ENCODE measurements around the gene SART1.

The SART1 gene

DNA sequence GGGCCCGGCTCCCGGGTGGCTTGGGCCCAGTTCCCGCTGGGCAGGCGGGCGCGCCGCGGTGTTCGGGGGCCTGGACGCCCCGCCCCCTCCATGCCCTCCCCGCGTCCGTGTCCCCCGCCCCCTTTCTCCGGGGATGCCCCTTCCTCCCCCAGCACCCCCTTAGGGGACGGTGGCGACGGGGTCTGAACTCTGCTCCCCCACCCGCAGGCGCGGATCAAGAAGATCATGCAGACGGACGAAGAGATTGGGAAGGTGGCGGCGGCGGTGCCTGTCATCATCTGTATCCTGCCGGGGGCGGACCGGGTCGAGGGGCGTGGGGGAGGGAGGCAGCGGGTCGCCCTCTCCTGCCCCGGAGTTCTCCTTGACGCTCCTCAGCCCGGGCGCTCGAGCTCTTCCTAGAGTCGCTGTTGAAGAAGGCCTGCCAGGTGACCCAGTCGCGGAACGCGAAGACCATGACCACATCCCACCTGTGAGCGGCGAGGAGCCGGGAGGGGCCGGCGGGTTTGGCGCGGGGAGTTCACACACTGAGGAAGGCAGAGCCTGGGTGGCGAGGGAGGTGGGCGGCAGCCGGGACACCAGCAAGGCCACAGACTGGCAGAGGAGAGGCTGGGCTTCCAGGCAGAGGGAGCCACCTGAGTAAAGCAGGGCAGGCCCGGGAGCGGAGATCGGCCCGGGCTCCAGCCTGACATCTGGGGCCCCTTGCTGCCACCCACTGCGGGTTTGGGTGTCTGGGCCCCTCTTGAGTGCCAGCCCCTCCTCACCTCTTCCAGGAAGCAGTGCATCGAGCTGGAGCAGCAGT lies 41.8 kb upstream of the SART1 start:
- H3K9me3 ChIP-seq (ENCODE audit: severe bottlenecking), result no peaks in the 10 kb centered on the region
- H3K27me3 ChIP-seq (ENCODE audit: insufficient read depth, low read depth, severe bottlenecking), result no peaks in the 10 kb centered on the region
- H3K27ac ChIP-seq, result peak overlapping the region; percentile 74
- H3K4me3 ChIP-seq (ENCODE audit: low read depth, low read length), result peak overlapping the region; percentile 56
- TF ChIP-seq, protein P1, sequence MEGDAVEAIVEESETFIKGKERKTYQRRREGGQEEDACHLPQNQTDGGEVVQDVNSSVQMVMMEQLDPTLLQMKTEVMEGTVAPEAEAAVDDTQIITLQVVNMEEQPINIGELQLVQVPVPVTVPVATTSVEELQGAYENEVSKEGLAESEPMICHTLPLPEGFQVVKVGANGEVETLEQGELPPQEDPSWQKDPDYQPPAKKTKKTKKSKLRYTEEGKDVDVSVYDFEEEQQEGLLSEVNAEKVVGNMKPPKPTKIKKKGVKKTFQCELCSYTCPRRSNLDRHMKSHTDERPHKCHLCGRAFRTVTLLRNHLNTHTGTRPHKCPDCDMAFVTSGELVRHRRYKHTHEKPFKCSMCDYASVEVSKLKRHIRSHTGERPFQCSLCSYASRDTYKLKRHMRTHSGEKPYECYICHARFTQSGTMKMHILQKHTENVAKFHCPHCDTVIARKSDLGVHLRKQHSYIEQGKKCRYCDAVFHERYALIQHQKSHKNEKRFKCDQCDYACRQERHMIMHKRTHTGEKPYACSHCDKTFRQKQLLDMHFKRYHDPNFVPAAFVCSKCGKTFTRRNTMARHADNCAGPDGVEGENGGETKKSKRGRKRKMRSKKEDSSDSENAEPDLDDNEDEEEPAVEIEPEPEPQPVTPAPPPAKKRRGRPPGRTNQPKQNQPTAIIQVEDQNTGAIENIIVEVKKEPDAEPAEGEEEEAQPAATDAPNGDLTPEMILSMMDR (IDR thresholded peaks at IDR 0.05; ENCODE audit: low read depth, low read length), result no peak
- DNase-seq, result peak; percentile 57
- peaks cover 17% of the 10 kb centered on the region for H3K36me3 ChIP-seq

DNA sequence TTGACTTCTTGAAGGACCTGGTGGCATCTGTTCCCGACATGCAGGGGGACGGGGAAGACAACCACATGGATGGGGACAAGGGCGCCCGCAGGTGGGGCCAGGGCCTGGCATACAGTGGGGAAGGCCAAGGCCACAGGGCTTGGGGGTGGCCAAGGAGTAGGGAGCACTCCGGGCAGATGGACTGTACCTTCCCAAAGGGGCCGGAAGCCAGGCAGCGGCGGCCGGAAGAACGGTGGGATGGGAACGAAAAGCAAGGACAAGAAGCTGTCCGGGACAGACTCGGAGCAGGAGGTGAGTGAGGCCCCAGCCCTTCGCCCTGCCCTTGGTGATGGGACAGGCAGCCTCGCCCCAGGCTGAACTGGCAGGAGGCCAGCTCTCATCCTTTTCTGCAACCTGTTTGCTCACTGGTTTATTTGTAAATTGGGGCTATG lies 41.1 kb upstream of the SART1 start:
- Histone ChIP-seq H3K9me3 (ENCODE audit: severe bottlenecking) (no peaks in the 10 kb centered on the region), H3K36me3 (peaks cover 17% of the 10 kb centered on the region), H3K27ac (no peak overlapping the region), H3K27me3 (ENCODE audit: insufficient read depth, low read depth, severe bottlenecking) (no peaks in the 10 kb centered on the region), H3K4me3 (ENCODE audit: low read depth, low read length) (peak overlapping the region; percentile 56)
- TF ChIP-seq, protein P1 (IDR thresholded peaks at IDR 0.05; ENCODE audit: low read depth, low read length), result no peak
- no peak for DNase-seq

DNA sequence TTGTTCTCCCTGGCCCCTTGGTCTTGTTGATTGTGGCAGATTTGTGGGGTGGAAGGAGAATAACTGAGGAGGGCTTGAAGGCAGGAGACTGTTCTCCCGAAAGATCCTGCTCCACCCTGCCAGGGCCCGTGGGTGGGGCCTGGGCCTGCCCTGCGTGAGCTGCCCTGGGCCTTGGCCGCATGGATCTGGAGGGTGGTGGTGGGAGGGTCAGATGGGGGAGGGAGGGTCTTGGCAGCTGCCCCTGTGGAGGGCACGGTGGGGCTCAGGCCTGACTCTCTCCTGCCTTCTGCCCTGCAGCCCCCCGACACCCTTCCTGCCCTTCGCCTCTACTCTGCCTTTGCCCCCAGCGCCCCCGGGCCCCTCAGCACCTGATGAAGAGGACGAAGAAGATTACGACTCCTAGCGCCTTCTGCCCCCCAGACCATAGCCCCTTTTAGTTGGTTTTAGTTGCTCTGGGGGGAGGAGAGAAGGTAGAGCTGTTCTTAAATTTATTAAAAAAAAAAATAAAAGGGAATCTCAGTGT lies 40.4 kb upstream of the SART1 start:
- no peak overlapping the region for H3K27ac ChIP-seq
- no peak for DNase-seq

DNA sequence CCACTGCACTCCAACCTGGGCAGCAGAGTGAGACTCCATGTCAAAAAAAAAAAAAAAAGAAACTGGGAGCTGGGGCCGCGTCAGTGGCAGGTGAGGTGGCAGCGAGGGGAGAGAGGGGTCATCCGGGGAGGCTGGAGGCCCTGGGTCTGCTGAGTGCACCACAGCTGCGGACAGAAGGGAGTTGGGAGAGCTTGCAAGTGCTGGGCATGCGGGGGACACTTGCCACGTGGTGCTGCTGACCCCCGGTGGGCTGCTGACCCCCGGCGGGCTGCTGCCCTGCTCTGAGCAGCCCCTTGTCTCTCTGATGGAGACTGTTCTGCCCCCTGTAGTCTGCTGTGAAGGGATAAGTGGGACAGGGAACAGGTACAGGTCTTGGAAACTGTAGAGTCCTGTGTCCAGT lies 39.7 kb upstream of the SART1 start:
- Histone ChIP-seq H3K36me3 (peaks cover 17% of the 10 kb centered on the region), H3K27ac (no peak overlapping the region), H3K9me3 (ENCODE audit: severe bottlenecking) (no peaks in the 10 kb centered on the region), H3K27me3 (ENCODE audit: insufficient read depth, low read depth, severe bottlenecking) (no peaks in the 10 kb centered on the region), H3K4me3 (ENCODE audit: low read depth, low read length) (no peak overlapping the region)
- TF ChIP-seq, protein P1 (IDR thresholded peaks at IDR 0.05; ENCODE audit: low read depth, low read length), result no peak
- DNase-seq, result no peak

More for the DNA sequence above, 40.4 kb upstream of the SART1 start:
- TF ChIP-seq, protein P1 (IDR thresholded peaks at IDR 0.05; ENCODE audit: low read depth, low read length), result no peak
- H3K27me3 ChIP-seq (ENCODE audit: insufficient read depth, low read depth, severe bottlenecking), result no peaks in the 10 kb centered on the region
- peaks cover 17% of the 10 kb centered on the region for H3K36me3 ChIP-seq
- no peaks in the 10 kb centered on the region for H3K9me3 ChIP-seq (ENCODE audit: severe bottlenecking)
- H3K4me3 ChIP-seq (ENCODE audit: low read depth, low read length), result no peak overlapping the region

DNA sequence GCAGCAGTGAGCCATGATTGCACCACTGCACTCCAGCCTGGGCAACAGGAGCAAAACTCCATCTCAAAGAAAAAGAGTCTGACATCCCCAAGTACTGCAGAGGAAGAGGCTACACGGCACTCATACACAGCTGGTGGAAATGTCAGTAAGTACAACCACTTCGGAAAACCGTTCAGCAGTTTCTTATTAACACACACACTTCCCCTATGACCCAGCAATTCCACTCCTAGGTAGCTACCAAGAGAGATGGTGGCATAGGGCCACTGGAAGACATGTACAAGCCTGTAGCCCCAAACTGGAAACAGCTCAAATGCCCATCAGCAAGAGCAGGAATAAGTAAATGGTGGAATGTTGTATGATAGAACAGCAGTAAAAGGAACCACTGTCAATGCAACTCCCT lies 39.0 kb upstream of the SART1 start:
- peaks cover 17% of the 10 kb centered on the region for H3K36me3 ChIP-seq
- H3K4me3 ChIP-seq (ENCODE audit: low read depth, low read length), result no peak overlapping the region
- TF ChIP-seq, protein P1 (IDR thresholded peaks at IDR 0.05; ENCODE audit: low read depth, low read length), result no peak
- no peak overlapping the region for H3K27ac ChIP-seq
- no peak for DNase-seq
- no peaks in the 10 kb centered on the region for H3K27me3 ChIP-seq (ENCODE audit: insufficient read depth, low read depth, severe bottlenecking)
- H3K9me3 ChIP-seq (ENCODE audit: severe bottlenecking), result no peaks in the 10 kb centered on the region
